Measurements from ENCODE around the gene ACTC1.

DNA sequence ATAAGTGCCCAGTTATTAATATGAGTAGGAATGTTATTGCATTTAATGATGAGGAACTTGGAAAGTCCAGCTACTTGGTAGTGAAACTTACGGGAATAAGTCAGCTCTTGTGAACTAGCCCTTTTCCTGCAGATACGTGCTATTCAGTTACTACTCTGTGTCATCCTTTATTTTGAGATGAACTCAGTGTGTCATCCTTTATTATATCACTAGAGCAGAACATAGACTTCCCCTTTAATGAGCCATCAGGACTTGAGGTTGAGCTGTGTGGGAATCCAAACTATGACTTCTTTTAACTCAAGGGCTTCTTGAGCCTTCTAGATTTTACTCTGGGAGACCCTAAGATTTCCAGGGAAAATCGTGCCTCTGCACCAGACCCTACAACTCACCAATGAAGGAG is 3.6 kb downstream of the ACTC1 start:
- TF ChIP-seq, protein P1, sequence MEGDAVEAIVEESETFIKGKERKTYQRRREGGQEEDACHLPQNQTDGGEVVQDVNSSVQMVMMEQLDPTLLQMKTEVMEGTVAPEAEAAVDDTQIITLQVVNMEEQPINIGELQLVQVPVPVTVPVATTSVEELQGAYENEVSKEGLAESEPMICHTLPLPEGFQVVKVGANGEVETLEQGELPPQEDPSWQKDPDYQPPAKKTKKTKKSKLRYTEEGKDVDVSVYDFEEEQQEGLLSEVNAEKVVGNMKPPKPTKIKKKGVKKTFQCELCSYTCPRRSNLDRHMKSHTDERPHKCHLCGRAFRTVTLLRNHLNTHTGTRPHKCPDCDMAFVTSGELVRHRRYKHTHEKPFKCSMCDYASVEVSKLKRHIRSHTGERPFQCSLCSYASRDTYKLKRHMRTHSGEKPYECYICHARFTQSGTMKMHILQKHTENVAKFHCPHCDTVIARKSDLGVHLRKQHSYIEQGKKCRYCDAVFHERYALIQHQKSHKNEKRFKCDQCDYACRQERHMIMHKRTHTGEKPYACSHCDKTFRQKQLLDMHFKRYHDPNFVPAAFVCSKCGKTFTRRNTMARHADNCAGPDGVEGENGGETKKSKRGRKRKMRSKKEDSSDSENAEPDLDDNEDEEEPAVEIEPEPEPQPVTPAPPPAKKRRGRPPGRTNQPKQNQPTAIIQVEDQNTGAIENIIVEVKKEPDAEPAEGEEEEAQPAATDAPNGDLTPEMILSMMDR (IDR thresholded peaks at IDR 0.05; ENCODE audit: extremely low read depth in 1 of 2, insufficient read depth in 1 of 2, low read depth in 1 of 2, low read length in 2 of 2), result no peak
- TF ChIP-seq EZH2 (IDR thresholded peaks at IDR 0.05; ENCODE audit: borderline replicate concordance, low read depth, low read length, severe bottlenecking) (no peak), POLR2A (IDR thresholded peaks at IDR 0.05; ENCODE audit: low read depth, low read length) (no peak), POLR2AphosphoS5 (IDR thresholded peaks at IDR 0.05; ENCODE audit: insufficient read depth, low read depth, low read length) (no peak), GATA2 (IDR thresholded peaks at IDR 0.05; ENCODE audit: insufficient read depth, insufficient read length, low read depth, low read length) (no peak), MYC (IDR thresholded peaks at IDR 0.05; ENCODE audit: low read depth, low read length) (no peak)
